Neural cell (in vitro differentiated cells): ENCODE measurements around the gene ALOX5AP. TPM values are rescaled to one million over a fixed set of nuclear protein-coding genes. Genes with fewer than 3 reads are reported as not detected.

Experiments used
- H2AFZ ChIP-seq: fragments of 200-600, 300-800 bp; sonication (generic), shearing (Covaris generic); 2 replicates; pipeline ENCODE4 v1.6.0; 2014; ENCODE audit warnings: low read depth, mild to moderate bottlenecking, antibody characterized with exemption, low read length, moderate library complexity
- H3F3A ChIP-seq: fragments of 200-600 bp; shearing (Covaris generic); 2 replicates; pipeline ENCODE4 v1.6.1; 2016; ENCODE audit warnings: mild to moderate bottlenecking, moderate library complexity, mixed read lengths, antibody characterized with exemption, low read length; ENCODE audit not compliant: insufficient read depth, poor library complexity, severe bottlenecking
- H3K27ac ChIP-seq: fragments of 200-600, 300-800 bp; sonication (generic), shearing (Covaris generic); 2 replicates; pipeline ENCODE4 v1.5.1; 2014; ENCODE audit warnings: mild to moderate bottlenecking, low read length, moderate library complexity
- H3K27me3 ChIP-seq: fragments of 300-800, 200-600 bp; sonication (generic), shearing (Covaris generic); 2 replicates; pipeline ENCODE4 v1.6.0; 2014; ENCODE audit warnings: mild to moderate bottlenecking, low read depth, low read length, moderate library complexity; ENCODE audit not compliant: insufficient read depth
- H3K36me3 ChIP-seq: fragments of 300-800, 200-600 bp; sonication (generic), shearing (Covaris generic); 2 replicates; pipeline ENCODE4 v1.5.1; 2014; ENCODE audit warnings: mild to moderate bottlenecking, antibody characterized with exemption, low read length, moderate library complexity; ENCODE audit not compliant: insufficient read depth
- H3K4me2 ChIP-seq: fragments of 300-800, 200-600 bp; sonication (generic), shearing (Covaris generic); 2 replicates; pipeline ENCODE4 v1.6.0; 2014; ENCODE audit warnings: mild to moderate bottlenecking, low read length
- H3K4me3 ChIP-seq: fragments of 300-800, 200-600 bp; sonication (generic), shearing (Covaris generic); 2 replicates; pipeline ENCODE4 v1.5.1; 2014; ENCODE audit warnings: mild to moderate bottlenecking, low read length, moderate library complexity
- H3K79me2 ChIP-seq: fragments of 200-600 bp; shearing (Covaris generic); replicated peaks from 2 replicates; pipeline ENCODE4 v1.6.0; 2014; ENCODE audit warnings: mild to moderate bottlenecking, low read length, moderate library complexity; ENCODE audit not compliant: insufficient read depth
- H3K9ac ChIP-seq: fragments of 300-800, 200-600 bp; sonication (generic), shearing (Covaris generic); 2 replicates; pipeline ENCODE4 v1.6.1; 2016; ENCODE audit warnings: mild to moderate bottlenecking, low read length, mixed read lengths
- H3K9me2 ChIP-seq: fragments of 200-600 bp; shearing (Covaris generic); 2 replicates; pipeline ENCODE4 v1.6.1; 2016; ENCODE audit warnings: mild to moderate bottlenecking, low read length, mixed read lengths; ENCODE audit not compliant: insufficient read depth
- H3K9me3 ChIP-seq: fragments of 200-600, 300-800 bp; sonication (generic), shearing (Covaris generic); 2 replicates; pipeline ENCODE4 v1.6.1; 2016; ENCODE audit warnings: mild to moderate bottlenecking, mixed run types, low read length, moderate library complexity, mixed read lengths
- H4K20me1 ChIP-seq: fragments of 200-600 bp; shearing (Covaris generic); 2 replicates; pipeline ENCODE4 v1.6.1; 2016; ENCODE audit warnings: mild to moderate bottlenecking, mixed run types; ENCODE audit not compliant: insufficient read depth
- CTCF ChIP-seq: fragments of 450-650 bp; IDR thresholded peaks from 2 replicates; pipeline ENCODE4 v1.5.1; 2014; ENCODE audit warnings: antibody characterized with exemption, mild to moderate bottlenecking, moderate library complexity; ENCODE audit not compliant: poor library complexity, severe bottlenecking
- EP300 ChIP-seq: fragments of 450-650 bp; conservative IDR thresholded peaks from 2 replicates; pipeline ENCODE4 v1.6.1; 2014; ENCODE audit warnings: antibody characterized with exemption, mild to moderate bottlenecking, moderate library complexity; ENCODE audit not compliant: poor library complexity, severe bottlenecking
- EZH2 ChIP-seq: fragments of 200-600, 300-800 bp; shearing (Covaris generic), sonication (generic); IDR thresholded peaks from 2 replicates; pipeline ENCODE4 v1.6.1; 2014; ENCODE audit warnings: antibody characterized with exemption, low read length, borderline replicate concordance, mild to moderate bottlenecking; ENCODE audit not compliant: insufficient read depth, poor library complexity, severe bottlenecking
- MXI1 ChIP-seq: fragments of 450-650 bp; conservative IDR thresholded peaks from 2 replicates; pipeline ENCODE4 v1.6.1; 2014; ENCODE audit warnings: antibody characterized with exemption, mild to moderate bottlenecking; ENCODE audit not compliant: poor library complexity, severe bottlenecking
- POLR2AphosphoS5 ChIP-seq: IDR thresholded peaks from 2 replicates; pipeline ENCODE4 v1.6.1; 2012
- RAD21 ChIP-seq: fragments of 450-650 bp; conservative IDR thresholded peaks from 2 replicates; pipeline ENCODE4 v1.6.1; 2014; ENCODE audit warnings: antibody characterized with exemption, mild to moderate bottlenecking, moderate library complexity
- REST ChIP-seq: IDR thresholded peaks from 2 replicates; pipeline ENCODE4 v1.6.1; 2012; ENCODE audit warnings: borderline replicate concordance
- SMC3 ChIP-seq: fragments of 450-650 bp; conservative IDR thresholded peaks from 2 replicates; pipeline ENCODE4 v1.6.1; 2014; ENCODE audit warnings: antibody characterized with exemption, mild to moderate bottlenecking, moderate library complexity; ENCODE audit not compliant: poor library complexity
- TAF1 ChIP-seq: IDR thresholded peaks from 2 replicates; pipeline ENCODE4 v1.6.1; 2012; ENCODE audit warnings: low read depth
- polyA plus RNA-seq: library from polyadenylated mRNA; depleted of rRNA; stranded (reverse); fragments of >200 nt; gene quantifications from 2 replicates; pipeline ENCODE4 v1.2.3, GENCODE V29; 2014

The ALOX5AP gene
- polyA plus RNA-seq, 1 donor from 2014 or later = not detected

DNA sequence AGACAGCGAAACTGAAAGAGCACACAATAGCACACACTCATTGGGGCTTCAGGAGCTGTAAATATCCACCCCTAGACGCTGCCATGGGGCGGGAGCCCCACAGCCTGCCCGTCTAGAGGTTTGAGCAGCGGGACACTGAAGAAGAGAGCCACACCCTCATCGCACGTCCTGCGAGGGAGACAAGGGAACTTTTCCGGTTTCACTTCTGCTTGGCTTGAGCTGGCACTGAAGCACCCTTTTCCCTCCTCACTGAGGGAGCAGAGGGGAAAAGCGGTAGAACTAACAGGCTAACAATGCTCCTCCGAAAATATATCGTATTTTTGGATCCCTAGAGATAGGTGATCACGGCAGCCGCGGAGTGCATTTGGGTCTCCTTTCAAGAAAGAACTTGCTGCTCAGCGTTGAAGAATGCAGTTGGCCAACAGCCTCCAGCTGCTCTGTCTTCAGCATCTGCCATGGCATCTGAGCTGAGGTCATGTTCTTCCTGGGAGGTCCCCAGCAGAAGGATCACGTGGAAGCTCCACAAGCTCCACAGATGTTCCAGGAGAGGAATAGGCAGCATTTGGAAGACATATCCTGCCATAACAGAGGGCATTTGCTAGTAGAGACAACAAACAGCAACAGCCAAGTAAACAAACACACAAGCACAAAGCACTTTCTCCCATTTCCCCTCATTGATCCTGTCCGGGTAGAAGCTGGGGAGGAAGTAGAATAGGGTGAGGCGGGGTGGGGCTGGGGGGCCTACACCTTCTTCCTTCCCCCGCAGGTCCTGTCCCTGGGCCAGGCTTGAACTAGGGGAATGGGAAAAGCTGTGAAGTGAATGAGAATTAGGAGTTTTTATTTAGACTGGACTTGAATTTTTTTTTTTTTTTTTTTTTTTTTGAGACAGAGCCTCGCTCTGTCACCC, 44.8 kb upstream of the ALOX5AP start:
- no peaks in the 10 kb centered on the region for H3K9me3 ChIP-seq
- no peaks in the 10 kb centered on the region for H3K36me3 ChIP-seq
- TF ChIP-seq REST (no peak), POLR2AphosphoS5 (no peak), CTCF (no peak), MXI1 (no peak), RAD21 (no peak), SMC3 (no peak), TAF1 (no peak), EZH2 (no peak), EP300 (no peak)
- no peaks in the 10 kb centered on the region for H4K20me1 ChIP-seq
- H2AFZ ChIP-seq = no peak overlapping the region
- no peak overlapping the region for H3K27ac ChIP-seq
- H3K4me3 ChIP-seq = no peak overlapping the region
- no peaks in the 10 kb centered on the region for H3K9me2 ChIP-seq
- H3K4me2 ChIP-seq = no peak overlapping the region
- no peaks in the 10 kb centered on the region for H3K27me3 ChIP-seq
- no peaks in the 10 kb centered on the region for H3F3A ChIP-seq
- H3K79me2 ChIP-seq = no peaks in the 10 kb centered on the region
- no peak overlapping the region for H3K9ac ChIP-seq

DNA sequence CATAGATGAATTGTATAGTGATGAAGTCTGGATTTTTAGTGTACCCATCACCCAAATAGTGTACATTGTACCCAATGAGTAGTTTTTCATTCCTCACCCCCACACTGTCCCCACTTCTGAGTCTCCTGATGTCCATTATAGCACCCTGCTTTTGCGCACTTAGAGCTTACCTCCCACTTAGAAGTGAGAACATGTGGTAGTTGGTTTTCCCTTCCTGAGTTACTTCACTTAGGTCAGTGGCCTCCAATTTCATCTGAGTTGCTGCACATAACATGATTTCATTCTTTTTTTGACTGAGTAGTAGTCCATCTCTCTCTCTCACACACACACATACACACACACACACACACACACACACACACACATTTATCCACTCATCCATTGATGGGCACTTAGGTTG, 43.2 kb upstream of the ALOX5AP start:
- Histone ChIP-seq H3K27ac (no peak overlapping the region), H4K20me1 (no peaks in the 10 kb centered on the region), H3F3A (no peaks in the 10 kb centered on the region), H3K9ac (no peak overlapping the region), H3K4me2 (no peak overlapping the region), H3K9me3 (no peaks in the 10 kb centered on the region), H2AFZ (no peak overlapping the region), H3K79me2 (no peaks in the 10 kb centered on the region), H3K4me3 (no peak overlapping the region), H3K36me3 (no peaks in the 10 kb centered on the region), H3K27me3 (no peaks in the 10 kb centered on the region), H3K9me2 (no peaks in the 10 kb centered on the region)
- no peak for TF ChIP-seq MXI1
- TF ChIP-seq EP300 = no peak
- no peak for TF ChIP-seq RAD21
- TF ChIP-seq CTCF = no peak
- TF ChIP-seq POLR2AphosphoS5 = no peak
- TF ChIP-seq TAF1 = no peak
- no peak for TF ChIP-seq EZH2
- TF ChIP-seq REST = no peak
- TF ChIP-seq SMC3 = no peak
